Upper lobe of right lung (tissue), 1 donor: Measurements from ENCODE around the gene CFAP69. TPM values are rescaled to one million over a fixed set of nuclear protein-coding genes. Genes with fewer than 3 reads are reported as not detected.
"Not testable (repeated sequence)": the region's sequence is repeated elsewhere in the genome, so short reads cannot be mapped to it uniquely, and the experiment has no call there.

Source experiments
- ATAC-seq: fragments of 200-7000 bp; cut with Tn5 transposase; one replicate; pipeline ENCODE4 v1.9.1; 2020; ENCODE audit warnings: mild to moderate bottlenecking, moderate library complexity
- DNase-seq: peaks from one replicate; pipeline ENCODE4 v3.0.0-alpha.2; 2020
- H3K27ac ChIP-seq: fragments of 200-600 bp; one replicate; pipeline ENCODE4 v1.8.0; 2022
- H3K27me3 ChIP-seq: fragments of 200-600 bp; one replicate; pipeline ENCODE4 v1.8.0; 2022; ENCODE audit warnings: mild to moderate bottlenecking
- H3K36me3 ChIP-seq: fragments of 200-600 bp; one replicate; pipeline ENCODE4 v1.8.0; 2022
- H3K4me1 ChIP-seq: fragments of 200-600 bp; one replicate; pipeline ENCODE4 v1.8.0; 2022
- H3K4me3 ChIP-seq: fragments of 200-600 bp; one replicate; pipeline ENCODE4 v1.8.0; 2022; ENCODE audit warnings: mild to moderate bottlenecking
- H3K9me3 ChIP-seq: fragments of 200-600 bp; one replicate; pipeline ENCODE4 v1.8.0; 2022
- intact Hi-C: fragments of 100-400 bp; cut with DNase I; formaldehyde crosslinking; loops from one replicate; pipeline ENCODE4 v1.11.0; 2022
- total RNA-seq: library from RNA; stranded (reverse); fragmentation: NEBNext Ultra II Directional; extraction: Animal tissue kit (Norgen Biotek cat#: 25700); gene quantifications from one replicate; pipeline ENCODE4 v1.2.1, GENCODE V29; 2021
- TF ChIP-seq, protein P1 (sequence below): fragments of 200-600 bp; IDR thresholded peaks from one replicate; pipeline ENCODE4 v1.8.0; 2022; ENCODE audit warnings: antibody characterized with exemption
- donor health status: DM: no; HTN: yes; CAD: no; lungs with severe emphysema.

Gene CFAP69
- total RNA-seq, 1 donor from 2014 or later = 3.0 TPM

DNA sequence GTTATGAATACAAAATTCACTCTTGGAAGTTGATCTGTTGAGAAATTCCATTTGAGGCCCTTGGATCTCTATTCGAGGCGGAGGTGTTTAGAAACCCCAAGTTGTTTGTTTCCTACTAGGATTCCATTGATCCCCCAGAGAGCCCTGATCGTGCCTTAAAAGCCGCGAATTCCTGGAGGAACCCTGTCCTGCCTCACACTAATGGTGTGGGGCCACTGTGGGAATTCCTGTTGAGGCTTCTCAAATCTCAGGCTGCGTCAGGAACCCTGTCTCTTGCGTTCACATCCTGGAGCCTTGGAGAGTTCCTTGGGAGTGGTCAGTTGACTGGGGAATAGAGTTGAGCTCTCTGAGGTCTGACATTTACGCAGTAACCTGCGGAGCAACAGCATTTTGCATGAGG, 1.2 kb downstream of the CFAP69 start:
- TF ChIP-seq, protein P1, sequence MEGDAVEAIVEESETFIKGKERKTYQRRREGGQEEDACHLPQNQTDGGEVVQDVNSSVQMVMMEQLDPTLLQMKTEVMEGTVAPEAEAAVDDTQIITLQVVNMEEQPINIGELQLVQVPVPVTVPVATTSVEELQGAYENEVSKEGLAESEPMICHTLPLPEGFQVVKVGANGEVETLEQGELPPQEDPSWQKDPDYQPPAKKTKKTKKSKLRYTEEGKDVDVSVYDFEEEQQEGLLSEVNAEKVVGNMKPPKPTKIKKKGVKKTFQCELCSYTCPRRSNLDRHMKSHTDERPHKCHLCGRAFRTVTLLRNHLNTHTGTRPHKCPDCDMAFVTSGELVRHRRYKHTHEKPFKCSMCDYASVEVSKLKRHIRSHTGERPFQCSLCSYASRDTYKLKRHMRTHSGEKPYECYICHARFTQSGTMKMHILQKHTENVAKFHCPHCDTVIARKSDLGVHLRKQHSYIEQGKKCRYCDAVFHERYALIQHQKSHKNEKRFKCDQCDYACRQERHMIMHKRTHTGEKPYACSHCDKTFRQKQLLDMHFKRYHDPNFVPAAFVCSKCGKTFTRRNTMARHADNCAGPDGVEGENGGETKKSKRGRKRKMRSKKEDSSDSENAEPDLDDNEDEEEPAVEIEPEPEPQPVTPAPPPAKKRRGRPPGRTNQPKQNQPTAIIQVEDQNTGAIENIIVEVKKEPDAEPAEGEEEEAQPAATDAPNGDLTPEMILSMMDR = no peak
- Histone ChIP-seq H3K4me1 (peaks cover 10% of the 10 kb centered on the region), H3K27ac (peak overlapping the region; percentile 74), H3K4me3 (peak overlapping the region; percentile 89), H3K9me3 (no peaks in the 10 kb centered on the region), H3K36me3 (no peaks in the 10 kb centered on the region), H3K27me3 (no peaks in the 10 kb centered on the region)
- ATAC-seq = no peak
- intact Hi-C loops = no loop called here
- DNase-seq = no peak

DNA sequence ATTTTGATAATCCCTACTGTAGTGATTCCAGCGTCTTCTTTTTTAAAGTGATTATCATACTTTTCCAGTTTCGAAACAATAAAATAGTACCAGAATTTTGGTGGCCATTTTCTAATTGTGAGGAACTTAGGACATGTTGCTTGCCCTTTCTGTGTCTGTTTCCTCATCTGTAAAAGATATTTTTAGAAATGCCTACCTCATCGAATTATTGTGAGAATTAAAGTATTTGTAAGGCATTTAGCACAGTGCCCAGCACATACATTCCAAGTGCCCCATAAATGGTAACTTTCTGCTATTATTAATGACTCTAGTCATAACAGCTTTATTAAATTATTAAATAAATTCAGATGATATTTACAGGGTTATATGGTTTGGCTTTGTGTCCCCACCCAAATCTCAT, 3.7 kb downstream of the CFAP69 start:
- TF ChIP-seq, protein P1 = no peak
- Histone ChIP-seq H3K27me3 (no peaks in the 10 kb centered on the region), H3K4me3 (no peak overlapping the region), H3K9me3 (no peaks in the 10 kb centered on the region), H3K27ac (no peak overlapping the region), H3K36me3 (no peaks in the 10 kb centered on the region), H3K4me1 (peaks cover 10% of the 10 kb centered on the region)
- ATAC-seq (no peak), DNase-seq (no peak)
- intact Hi-C loops = no loop called here

DNA sequence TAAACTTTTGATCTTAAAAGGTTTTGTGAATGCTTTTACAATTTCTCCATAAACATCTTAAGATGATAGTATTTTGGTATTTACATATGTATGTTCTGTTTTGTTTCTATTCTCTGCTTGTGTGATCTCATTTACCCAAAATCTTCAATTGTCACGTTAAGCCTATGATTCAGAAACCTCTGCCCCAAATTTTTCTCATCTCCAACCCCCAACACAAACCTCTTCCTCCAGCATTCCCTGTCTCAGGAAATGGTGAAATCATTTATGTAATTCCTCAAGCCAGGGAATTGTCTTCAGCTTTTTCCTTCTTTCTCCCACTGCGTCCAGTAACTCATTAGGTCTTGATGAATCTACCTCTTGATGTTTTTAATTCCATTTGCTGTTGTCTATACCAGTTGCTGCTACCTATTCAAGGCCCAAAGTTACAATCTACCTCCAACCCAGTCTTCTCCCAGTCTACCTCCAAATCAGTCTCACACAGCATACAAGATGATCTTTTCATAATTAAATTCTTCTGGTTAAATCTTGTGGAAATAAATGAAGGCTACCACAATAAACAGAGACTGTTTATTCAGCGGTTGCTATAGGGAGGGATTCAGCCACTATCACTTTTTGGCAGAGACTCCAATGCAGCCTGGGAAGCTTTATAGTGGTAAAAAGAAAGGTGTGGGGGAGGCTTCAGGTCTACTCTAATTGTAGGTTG, 5.8 kb downstream of the CFAP69 start:
- H3K27ac ChIP-seq = peak overlapping the region; percentile 55
- ATAC-seq = no peak

DNA sequence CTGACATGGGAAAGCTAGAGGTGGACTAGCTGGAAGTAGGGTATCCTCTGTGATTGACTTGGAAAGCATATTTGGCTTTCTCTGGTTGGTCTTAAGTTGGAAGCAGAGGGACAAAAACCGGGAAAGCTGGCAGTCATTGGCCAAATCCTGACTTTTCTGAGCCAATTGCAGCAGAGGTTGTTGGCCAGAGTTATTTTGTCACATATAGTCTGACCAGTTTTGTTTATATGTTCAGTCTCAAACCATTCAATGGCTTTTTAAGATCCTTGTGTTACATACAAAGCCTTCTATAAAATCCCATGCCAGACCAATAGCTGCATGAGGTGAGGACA, 6.3 kb downstream of the CFAP69 start:
- no peaks in the 10 kb centered on the region for H3K9me3 ChIP-seq
- DNase-seq (no peak), ATAC-seq (no peak)
- no peak overlapping the region for H3K4me3 ChIP-seq
- no peaks in the 10 kb centered on the region for H3K27me3 ChIP-seq
- no peak overlapping the region for H3K27ac ChIP-seq
- no peaks in the 10 kb centered on the region for H3K4me1 ChIP-seq
- TF ChIP-seq, protein P1 = no peak
- no peaks in the 10 kb centered on the region for H3K36me3 ChIP-seq
- intact Hi-C loops = no loop called here

More for the DNA sequence above, 5.8 kb downstream of the CFAP69 start:
- TF ChIP-seq, protein P1 = no peak
- intact Hi-C loops = no loop called here
- Histone ChIP-seq H3K9me3 (no peaks in the 10 kb centered on the region), H3K36me3 (no peaks in the 10 kb centered on the region), H3K4me1 (peaks cover 4% of the 10 kb centered on the region), H3K4me3 (no peak overlapping the region), H3K27me3 (no peaks in the 10 kb centered on the region)
- DNase-seq = no peak

DNA sequence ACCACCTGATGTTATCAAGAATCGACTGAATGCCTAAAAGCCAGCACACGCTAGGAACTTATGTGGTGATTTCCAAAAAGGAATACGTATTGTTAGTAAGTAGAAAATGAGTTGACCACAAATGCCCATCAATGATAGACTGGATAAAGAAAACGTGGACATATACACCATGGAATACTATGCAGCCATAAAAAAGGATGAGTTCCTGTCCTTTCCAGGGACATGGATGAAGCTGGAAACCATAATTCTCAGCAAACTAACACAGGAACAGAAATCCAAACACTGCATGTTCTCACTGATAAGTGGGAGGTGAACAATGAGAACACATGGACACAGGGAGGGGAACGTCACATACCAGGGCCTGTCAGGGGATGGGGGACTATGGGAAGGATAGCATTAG, 11.0 kb downstream of the CFAP69 start:
- intact Hi-C loops, H3K9me3 ChIP-seq, H3K4me3 ChIP-seq, H3K27me3 ChIP-seq, ATAC-seq, H3K4me1 ChIP-seq, DNase-seq, H3K27ac ChIP-seq, H3K36me3 ChIP-seq: not testable (repeated sequence)

DNA sequence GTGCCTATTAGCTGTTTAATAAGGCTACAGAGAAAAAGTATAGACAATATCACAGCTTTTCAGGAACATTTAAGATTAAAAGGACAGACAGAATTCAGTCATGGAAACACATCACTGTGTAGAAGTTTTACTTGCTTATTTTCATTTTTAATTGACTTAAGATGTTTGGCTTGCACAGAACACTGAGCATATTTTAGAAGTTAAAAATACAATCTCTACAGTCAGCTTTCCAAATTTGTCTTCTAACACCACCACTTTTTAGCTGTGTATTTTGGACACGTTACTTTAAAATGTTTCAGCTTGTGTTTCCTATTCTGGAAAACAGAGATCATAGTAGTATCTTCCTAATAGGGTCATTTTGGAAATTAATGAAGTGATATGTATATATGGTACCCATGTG, 11.8 kb downstream of the CFAP69 start:
- TF ChIP-seq, protein P1 = no peak
- ATAC-seq = no peak
- intact Hi-C loops = no loop called here
- Histone ChIP-seq H3K36me3 (no peaks in the 10 kb centered on the region), H3K4me1 (no peaks in the 10 kb centered on the region), H3K27me3 (no peaks in the 10 kb centered on the region), H3K4me3 (no peak overlapping the region), H3K27ac (no peak overlapping the region), H3K9me3 (no peaks in the 10 kb centered on the region)
- DNase-seq = no peak
